Fibroblast of pulmonary artery (primary cell): ENCODE results near the gene TKT.
"Not testable (repeated sequence)": the region's sequence is repeated elsewhere in the genome, so short reads cannot be mapped to it uniquely, and the experiment has no call there.

ENCODE experiments used
- DNase-seq: peaks from one replicate; pipeline ENCODE4 v3.0.0-alpha.2; 2010; ENCODE audit warnings: low read depth
- H3K4me3 ChIP-seq: replicated peaks from 2 replicates; pipeline ENCODE4 v1.5.1; 2011; ENCODE audit warnings: low read depth, mild to moderate bottlenecking, control low read depth, low read length, moderate library complexity
- CTCF ChIP-seq: IDR thresholded peaks from 2 replicates; pipeline ENCODE4 v1.5.1; 2011; ENCODE audit warnings: mild to moderate bottlenecking, control low read depth, low read length, inconsistent platforms; ENCODE audit errors: missing control alignments

The TKT gene

DNA sequence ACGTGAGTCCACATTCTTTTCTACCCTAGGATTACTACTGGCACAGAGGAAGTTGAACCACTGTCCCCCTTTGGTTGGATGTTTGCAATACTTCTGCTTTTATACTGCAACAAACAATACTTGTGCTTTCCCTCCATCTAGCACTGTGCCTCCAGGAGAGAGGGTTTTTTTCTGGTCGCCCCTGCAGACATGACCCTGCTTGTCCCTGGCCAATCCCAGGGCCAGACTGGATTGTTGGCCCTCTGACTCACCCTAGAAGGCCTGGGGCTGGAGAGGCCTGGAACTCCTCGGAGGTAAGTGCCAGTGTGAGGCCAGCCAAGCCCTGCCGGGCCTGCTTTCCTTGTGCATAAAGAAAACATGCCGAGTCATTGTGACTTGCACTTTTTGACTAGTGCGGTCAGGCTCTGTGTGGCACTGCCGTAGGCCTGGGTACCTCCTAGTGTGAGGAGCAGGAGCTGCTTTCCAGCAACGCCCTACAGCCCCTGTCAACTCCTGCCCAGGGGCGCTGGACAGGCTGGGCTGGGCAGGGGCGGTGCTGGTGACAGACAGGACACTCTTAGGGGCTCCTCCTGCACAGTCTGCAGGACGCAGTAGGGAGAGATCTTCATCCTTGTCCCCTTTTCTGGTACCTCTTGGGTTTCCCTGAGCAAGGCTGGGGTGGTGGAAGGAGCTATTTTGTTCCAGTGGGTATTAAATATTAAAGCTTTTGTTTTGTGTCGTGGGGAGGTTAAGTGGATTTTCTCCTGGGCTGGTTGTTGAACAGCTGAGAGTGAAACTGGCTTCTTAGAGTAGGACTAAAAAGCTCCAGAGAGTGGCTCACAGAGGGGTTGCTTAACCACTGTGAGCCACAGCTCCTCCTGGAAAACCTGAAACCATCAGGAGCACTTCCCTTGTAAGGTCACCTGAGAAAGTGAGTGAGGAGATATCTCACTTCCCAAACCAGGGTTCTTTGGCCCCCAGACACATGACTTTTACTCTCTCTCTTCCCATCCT is 14.4 kb upstream of the TKT start:
- H3K4me3 ChIP-seq = no peak overlapping the region
- TF ChIP-seq CTCF = no peak
- peak; percentile 98 for DNase-seq

GRCh38 chr3:53269193-53269592 is 13.4 kb upstream of the TKT start:
- DNase-seq, H3K4me3 ChIP-seq: not testable (repeated sequence)

DNA sequence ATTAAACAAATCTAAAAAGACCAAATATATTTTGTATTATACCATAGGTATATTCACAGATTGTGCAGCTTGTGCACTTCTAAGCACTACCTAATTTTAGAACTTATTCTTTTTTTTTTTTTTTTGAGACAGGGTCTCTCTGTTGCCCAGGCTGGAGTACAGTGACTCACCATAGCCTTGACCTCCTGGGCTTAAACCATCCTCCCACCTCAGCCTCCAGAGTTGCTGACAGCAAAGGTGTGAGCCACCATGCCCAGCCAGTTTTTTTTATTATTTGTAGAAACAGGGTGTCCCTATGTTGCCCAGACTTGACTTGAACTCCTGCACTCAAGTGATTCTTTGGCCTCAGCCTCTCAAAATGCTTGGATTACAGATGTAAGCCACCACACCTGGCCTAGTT is 11.9 kb upstream of the TKT start:
- TF ChIP-seq CTCF = no peak
- DNase-seq = no peak

GRCh38 chr3:53264718-53265117 is 8.9 kb upstream of the TKT start:
- H3K4me3 ChIP-seq = no peak overlapping the region
- DNase-seq = no peak
- TF ChIP-seq CTCF = no peak

More for the DNA sequence above, 11.9 kb upstream of the TKT start:
- no peak overlapping the region for H3K4me3 ChIP-seq

- no peak for DNase-seq
- no peak for TF ChIP-seq CTCF
- no peak overlapping the region for H3K4me3 ChIP-seq
Measured at GRCh38 chr3:53263907-53264306, 8.1 kb upstream of the TKT start.

DNA sequence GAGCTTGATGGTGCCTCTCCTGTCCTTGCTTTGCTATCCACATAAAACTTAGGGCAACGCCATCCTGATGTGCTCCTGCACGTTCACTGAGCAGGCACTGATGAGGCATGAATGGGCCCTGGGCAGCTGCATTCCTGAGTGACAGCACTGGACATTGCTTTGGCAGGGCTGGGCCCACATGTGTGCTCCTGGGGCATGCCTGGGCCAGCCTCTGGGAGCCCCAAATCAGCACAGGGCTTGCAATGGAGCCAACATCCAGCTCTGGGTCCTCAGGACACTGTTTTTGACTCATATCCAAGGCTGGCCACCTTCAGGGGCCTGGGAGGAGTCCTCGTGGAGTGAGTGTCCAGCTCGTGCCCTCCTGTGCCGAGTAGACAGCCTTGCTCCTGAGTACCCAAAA is 5.9 kb upstream of the TKT start:
- H3K4me3 ChIP-seq = no peak overlapping the region
- no peak for DNase-seq
- TF ChIP-seq CTCF = no peak

DNA sequence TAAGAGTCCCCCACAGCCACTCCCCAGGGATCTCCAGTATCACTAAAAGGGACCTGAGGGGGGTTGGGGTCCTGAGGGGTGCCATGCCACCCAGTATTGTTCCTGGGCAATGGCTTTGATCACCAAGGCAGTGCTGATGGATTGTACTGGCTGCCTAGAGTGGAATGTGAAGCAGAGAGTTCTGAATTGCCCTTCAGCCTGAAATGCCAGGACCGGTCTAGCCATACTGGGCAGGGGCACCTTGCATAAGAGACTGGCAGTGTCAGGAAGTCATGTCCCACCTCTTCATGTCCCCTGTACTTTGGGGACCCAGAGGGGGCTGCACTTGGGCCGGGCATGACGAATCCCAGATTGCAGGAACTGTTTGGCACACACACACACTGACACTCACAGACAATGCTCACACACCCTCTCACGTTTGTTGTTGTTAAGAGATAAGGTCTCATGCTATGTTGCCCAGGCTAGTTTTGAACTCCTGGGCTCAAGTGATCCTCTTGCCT is 4.5 kb upstream of the TKT start:
- H3K4me3 ChIP-seq = no peak overlapping the region
- no peak for TF ChIP-seq CTCF
- DNase-seq = no peak
